ENCODE data around the gene C10orf71.

C10orf71 gene

GRCh38 chr10:49323171-49323895, 24.4 kb downstream of the C10orf71 start:
- TF ChIP-seq POLR2A (IDR thresholded peaks at IDR 0.05; ENCODE audit: low read length), result no peak
- TF ChIP-seq GATA1 (IDR thresholded peaks at IDR 0.05; ENCODE audit: low read depth, low read length), result no peak
- no peak for DNase-seq

- TF ChIP-seq GATA1 (IDR thresholded peaks at IDR 0.05; ENCODE audit: low read depth, low read length) (no peak), POLR2A (IDR thresholded peaks at IDR 0.05; ENCODE audit: low read length) (no peak)
- no peak for DNase-seq
Observed at GRCh38 chr10:49323896-49324270, 24.9 kb downstream of the C10orf71 start.

GRCh38 chr10:49324711-49325110, 25.7 kb downstream of the C10orf71 start:
- TF ChIP-seq GATA1 (IDR thresholded peaks at IDR 0.05; ENCODE audit: low read depth, low read length) (no peak), POLR2A (IDR thresholded peaks at IDR 0.05; ENCODE audit: low read length) (no peak)

GRCh38 chr10:49325131-49325915, 26.4 kb downstream of the C10orf71 start:
- TF ChIP-seq POLR2A (IDR thresholded peaks at IDR 0.05; ENCODE audit: low read length) (no peak), GATA1 (IDR thresholded peaks at IDR 0.05; ENCODE audit: low read depth, low read length) (no peak)
- DNase-seq, result no peak

More at GRCh38 chr10:49324711-49325110, 25.7 kb downstream of the C10orf71 start:
- no peak for DNase-seq

GRCh38 chr10:49325916-49326783, 27.2 kb downstream of the C10orf71 start:
- no peak for DNase-seq
- no peak for TF ChIP-seq POLR2A (IDR thresholded peaks at IDR 0.05; ENCODE audit: low read length)
- no peak for TF ChIP-seq GATA1 (IDR thresholded peaks at IDR 0.05; ENCODE audit: low read depth, low read length)

- no peak for DNase-seq
Observed at GRCh38 chr10:49327036-49327813, 28.3 kb downstream of the C10orf71 start.

GRCh38 chr10:49328401-49329145, 29.6 kb downstream of the C10orf71 start:
- TF ChIP-seq GATA1 (IDR thresholded peaks at IDR 0.05; ENCODE audit: low read depth, low read length) (no peak), POLR2A (IDR thresholded peaks at IDR 0.05; ENCODE audit: low read length) (no peak)
- DNase-seq, result no peak

More at GRCh38 chr10:49327036-49327813, 28.3 kb downstream of the C10orf71 start:
- TF ChIP-seq POLR2A (IDR thresholded peaks at IDR 0.05; ENCODE audit: low read length) (no peak), GATA1 (IDR thresholded peaks at IDR 0.05; ENCODE audit: low read depth, low read length) (no peak)

GRCh38 chr10:49329146-49329505, 30.2 kb downstream of the C10orf71 start:
- TF ChIP-seq POLR2A (IDR thresholded peaks at IDR 0.05; ENCODE audit: low read length) (no peak), GATA1 (IDR thresholded peaks at IDR 0.05; ENCODE audit: low read depth, low read length) (no peak)
- DNase-seq, result no peak

- TF ChIP-seq POLR2A (IDR thresholded peaks at IDR 0.05; ENCODE audit: low read length) (no peak), GATA1 (IDR thresholded peaks at IDR 0.05; ENCODE audit: low read depth, low read length) (no peak)
Observed at GRCh38 chr10:49330127-49330665, 31.2 kb downstream of the C10orf71 start.

GRCh38 chr10:49331431-49331830, 32.5 kb downstream of the C10orf71 start:
- TF ChIP-seq GATA1 (IDR thresholded peaks at IDR 0.05; ENCODE audit: low read depth, low read length), result no peak
- DNase-seq, result no peak

More at GRCh38 chr10:49330127-49330665, 31.2 kb downstream of the C10orf71 start:
- DNase-seq, result no peak

GRCh38 chr10:49332333-49332732, 33.4 kb downstream of the C10orf71 start:
- TF ChIP-seq GATA1 (IDR thresholded peaks at IDR 0.05; ENCODE audit: low read depth, low read length), result no peak
- TF ChIP-seq POLR2A (IDR thresholded peaks at IDR 0.05; ENCODE audit: low read length), result no peak
- no peak for DNase-seq

- TF ChIP-seq POLR2A (IDR thresholded peaks at IDR 0.05; ENCODE audit: low read length), result no peak
- TF ChIP-seq GATA1 (IDR thresholded peaks at IDR 0.05; ENCODE audit: low read depth, low read length), result no peak
- DNase-seq, result no peak
Observed at GRCh38 chr10:49332768-49333167, 33.8 kb downstream of the C10orf71 start.

All from erythroblast (primary cell).